Esophagus (tissue), 2 donors: ENCODE measurements around the gene SGIP1. TPM values are rescaled to one million over a fixed set of nuclear protein-coding genes. Genes with fewer than 3 reads are reported as not detected.

Source experiments
- H3K27ac ChIP-seq, 2 donors: one replicate each; pipeline ENCODE4 v1.5.1; 2013; ENCODE audit warnings: low read depth in 2 of 2, mild to moderate bottlenecking in 2 of 2, inconsistent platforms in 1 of 2, low read length in 1 of 2, moderate library complexity in 1 of 2
- H3K27me3 ChIP-seq, 2 donors: one replicate each; pipeline ENCODE4 v1.6.1; 2013; ENCODE audit warnings: low read length in 2 of 2, control low read depth in 1 of 2, mild to moderate bottlenecking in 1 of 2; ENCODE audit not compliant: insufficient read depth in 2 of 2, control insufficient read depth in 1 of 2
- H3K36me3 ChIP-seq, 2 donors: one replicate each; pipeline ENCODE4 v1.6.1; 2013; ENCODE audit warnings: low read length in 1 of 2; ENCODE audit not compliant: control insufficient read depth in 2 of 2, insufficient read depth in 2 of 2
- H3K4me1 ChIP-seq, 2 donors: one replicate each; pipeline ENCODE4 v1.6.1; 2013; ENCODE audit warnings: low read length in 1 of 2; ENCODE audit not compliant: control insufficient read depth in 2 of 2, insufficient read depth in 2 of 2
- H3K4me3 ChIP-seq, 2 donors: one replicate each; pipeline ENCODE4 v1.5.1; 2013; ENCODE audit warnings: low read length in 2 of 2, mild to moderate bottlenecking in 2 of 2, low read depth in 1 of 2, moderate library complexity in 1 of 2
- H3K9me3 ChIP-seq, 2 donors: one replicate each; pipeline ENCODE4 v1.6.1; 2013; ENCODE audit warnings: mild to moderate bottlenecking in 2 of 2, low read depth in 1 of 2, low read length in 1 of 2, moderate library complexity in 1 of 2; ENCODE audit not compliant: control insufficient read depth in 2 of 2, insufficient read depth in 1 of 2
- WGBS, 2 donors: extraction: QIAGEN DNeasy Blood & Tissue Kit; methylation state at CpG; one replicate each; pipeline ENCODE4 v1.1.7; 2013; 5-methylcytosine and 5-hydroxymethylcytosine counted together
- polyA plus RNA-seq, 2 donors: library from polyadenylated mRNA; stranded (reverse); fragments of 200-250 nt; gene quantifications; one replicate each; pipeline ENCODE4 v1.2.3, GENCODE V29; 2013
- donor health status: healthy with polysubstance abuse.
- donor health status: Bipolar disorder and iron deficiency.

Gene SGIP1
- polyA plus RNA-seq, 2 donors, result 0.90 to 1.1 TPM

DNA sequence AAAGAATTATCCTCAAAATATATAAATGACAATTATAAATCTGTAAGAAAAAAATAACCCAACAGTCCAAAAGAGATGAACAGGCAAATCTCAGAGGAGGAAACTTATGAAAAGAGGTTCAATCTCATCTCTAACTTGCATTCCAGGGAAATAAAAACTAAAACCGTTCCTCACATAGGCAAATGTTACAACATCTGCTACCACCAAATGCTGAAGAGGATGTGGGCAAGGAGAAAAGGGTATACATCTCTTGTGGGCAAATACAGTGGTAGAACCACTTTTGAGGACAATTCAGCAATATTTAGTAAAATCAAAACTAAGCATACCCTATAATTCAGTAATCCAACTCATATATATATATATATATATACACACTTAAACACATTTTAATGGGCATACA lies 33.7 kb upstream of the SGIP1 start:
- 70 to 84% methylated on average over 1 of the region's 1 CpG for WGBS, 2 donors
- Histone ChIP-seq H3K9me3 (no peaks in the 10 kb centered on the region), H3K36me3 (no peaks in the 10 kb centered on the region), H3K27me3 (no peaks in the 10 kb centered on the region), H3K4me1 (no peaks in the 10 kb centered on the region), H3K4me3 (no peak overlapping the region), H3K27ac (no peak overlapping the region)

DNA sequence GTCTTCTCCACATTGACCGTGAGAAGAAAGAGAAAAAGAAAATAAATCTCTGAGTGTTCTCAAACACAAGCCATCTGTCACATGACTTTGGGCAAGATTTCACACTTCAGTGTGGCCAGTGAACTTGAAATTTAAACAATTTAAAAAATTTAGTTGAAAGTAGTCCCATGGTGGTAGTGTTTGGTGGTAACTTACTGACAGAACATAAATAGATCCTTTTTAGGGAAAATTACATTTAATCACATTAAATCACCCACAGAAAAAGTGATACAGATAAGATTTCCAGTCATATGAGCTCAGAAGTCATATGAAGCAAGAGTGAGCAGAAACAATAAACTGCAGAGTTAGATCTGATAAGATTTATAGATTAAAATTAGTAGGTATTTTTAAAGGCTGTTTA lies 31.9 kb upstream of the SGIP1 start:
- WGBS, 2 donors, result 30 to 62% methylated on average over 1 of the region's 1 CpG
- H3K36me3 ChIP-seq, result no peaks in the 10 kb centered on the region
- H3K4me3 ChIP-seq, result no peak overlapping the region
- no peak overlapping the region for H3K27ac ChIP-seq
- no peaks in the 10 kb centered on the region for H3K27me3 ChIP-seq
- H3K4me1 ChIP-seq, result no peaks in the 10 kb centered on the region
- no peaks in the 10 kb centered on the region for H3K9me3 ChIP-seq

DNA sequence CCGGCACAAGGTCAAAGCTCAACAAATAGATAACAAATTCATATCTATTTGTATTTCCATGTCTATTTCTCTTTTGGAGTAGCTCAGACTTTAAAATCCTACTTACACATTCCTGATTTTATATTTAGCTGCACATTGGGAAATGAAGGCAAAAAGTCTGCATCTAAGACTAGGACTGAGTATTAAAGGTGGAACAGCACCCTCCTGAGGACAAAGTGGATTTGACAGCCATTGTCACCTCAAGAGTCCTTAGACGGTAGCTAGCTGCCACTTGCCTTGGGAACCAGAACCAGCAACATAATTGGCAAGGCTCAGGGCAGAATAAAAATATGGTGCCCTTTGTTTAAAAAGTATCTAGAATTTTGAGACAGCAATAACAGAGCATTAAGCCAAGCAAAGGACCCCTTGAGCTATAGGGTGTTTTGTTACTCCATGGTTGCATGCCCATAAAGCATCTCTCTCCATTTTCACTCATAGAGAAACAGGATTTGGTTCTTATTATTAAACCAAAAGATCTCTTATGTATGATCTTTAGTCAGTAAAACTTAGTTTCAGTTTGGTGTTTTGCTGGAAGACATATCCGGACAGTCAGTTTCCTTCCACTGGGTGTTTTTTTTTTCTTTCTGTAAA lies 30.0 kb upstream of the SGIP1 start:
- 50 to 59% methylated on average over 3 of the region's 3 CpGs for WGBS, 2 donors
- Histone ChIP-seq H3K4me3 (no peak overlapping the region), H3K4me1 (no peaks in the 10 kb centered on the region), H3K9me3 (no peaks in the 10 kb centered on the region), H3K36me3 (no peaks in the 10 kb centered on the region), H3K27ac (no peak overlapping the region), H3K27me3 (no peaks in the 10 kb centered on the region)

DNA sequence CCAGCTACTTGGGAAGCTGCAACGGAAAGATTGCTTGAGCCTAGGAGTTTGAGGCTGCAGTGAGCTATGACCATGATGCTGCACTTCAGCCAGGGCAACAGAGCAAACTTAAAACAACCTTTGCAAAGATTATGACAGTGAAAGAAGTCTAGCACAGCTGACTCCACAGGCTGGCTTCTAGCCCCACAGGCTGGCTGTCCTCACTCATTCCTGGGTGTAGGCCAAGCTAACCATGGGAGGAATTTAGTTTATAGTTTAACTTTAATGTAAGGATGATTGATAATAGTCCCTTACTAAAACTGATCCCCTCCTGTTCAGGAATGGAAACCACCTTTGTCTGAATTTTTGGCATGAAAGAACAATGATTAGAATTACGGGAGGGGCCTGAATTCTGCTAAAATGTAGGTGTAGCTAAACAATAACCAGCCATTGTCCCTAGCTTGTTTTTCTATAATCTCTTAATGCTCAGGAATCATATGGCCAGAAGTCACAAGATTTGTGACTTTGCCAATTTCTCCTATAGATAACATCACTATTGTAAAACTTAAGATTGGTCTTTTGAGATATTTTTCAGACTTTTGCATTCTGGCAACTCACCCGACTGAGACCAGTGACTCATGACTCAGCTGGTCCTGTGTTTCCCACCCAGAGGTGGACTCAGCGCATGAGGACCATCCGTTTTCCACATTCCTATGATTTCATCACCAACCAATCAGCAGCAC lies 28.1 kb upstream of the SGIP1 start:
- H3K27ac ChIP-seq, result no peak overlapping the region
- H3K36me3 ChIP-seq, result no peaks in the 10 kb centered on the region
- H3K4me3 ChIP-seq, result no peak overlapping the region
- WGBS, 2 donors, result 47 to 51% methylated on average over 5 of the region's 5 CpGs
- H3K27me3 ChIP-seq, result no peaks in the 10 kb centered on the region
- H3K9me3 ChIP-seq, result no peaks in the 10 kb centered on the region
- H3K4me1 ChIP-seq, result no peaks in the 10 kb centered on the region

DNA sequence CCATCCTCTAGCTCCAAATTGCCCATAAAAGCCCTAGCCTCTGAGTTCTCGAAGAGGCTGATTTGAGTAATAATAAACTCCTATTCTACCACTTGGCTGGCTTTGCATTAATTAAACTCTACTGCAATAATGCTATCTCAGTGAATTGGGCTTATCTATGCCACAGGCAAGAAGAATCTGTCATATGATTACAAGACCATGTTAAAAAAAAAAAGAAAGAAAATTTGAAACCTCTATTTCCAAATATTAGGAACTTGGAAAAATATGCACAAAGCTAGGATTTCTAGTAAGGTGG lies 27.6 kb upstream of the SGIP1 start:
- no peak overlapping the region for H3K27ac ChIP-seq
- no peaks in the 10 kb centered on the region for H3K27me3 ChIP-seq
- H3K9me3 ChIP-seq, result no peaks in the 10 kb centered on the region
- H3K4me1 ChIP-seq, result no peaks in the 10 kb centered on the region
- WGBS, 2 donors, result 86 to 89% methylated on average over 1 of the region's 1 CpG
- no peak overlapping the region for H3K4me3 ChIP-seq
- no peaks in the 10 kb centered on the region for H3K36me3 ChIP-seq

DNA sequence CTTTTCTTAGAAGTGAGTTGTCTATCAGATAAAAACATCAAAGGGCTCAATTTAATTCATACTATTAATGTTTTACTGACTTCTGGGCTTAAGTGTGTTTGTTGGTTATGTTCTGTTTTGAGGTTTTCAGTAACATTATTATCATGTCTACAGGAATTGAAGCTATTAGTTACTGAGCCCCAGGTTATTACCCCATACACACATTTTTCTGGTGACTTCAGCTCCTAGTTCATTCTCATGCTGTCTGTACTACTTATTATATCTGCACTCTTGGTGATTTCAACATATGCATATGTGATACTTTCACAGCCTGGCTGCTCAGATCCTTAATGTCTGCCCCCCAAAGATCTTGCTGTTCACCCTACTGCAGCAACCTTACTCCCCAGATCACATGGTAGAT lies 27.0 kb upstream of the SGIP1 start:
- Histone ChIP-seq H3K4me3 (no peak overlapping the region), H3K27ac (no peak overlapping the region), H3K36me3 (no peaks in the 10 kb centered on the region), H3K27me3 (no peaks in the 10 kb centered on the region), H3K9me3 (no peaks in the 10 kb centered on the region), H3K4me1 (no peaks in the 10 kb centered on the region)

DNA sequence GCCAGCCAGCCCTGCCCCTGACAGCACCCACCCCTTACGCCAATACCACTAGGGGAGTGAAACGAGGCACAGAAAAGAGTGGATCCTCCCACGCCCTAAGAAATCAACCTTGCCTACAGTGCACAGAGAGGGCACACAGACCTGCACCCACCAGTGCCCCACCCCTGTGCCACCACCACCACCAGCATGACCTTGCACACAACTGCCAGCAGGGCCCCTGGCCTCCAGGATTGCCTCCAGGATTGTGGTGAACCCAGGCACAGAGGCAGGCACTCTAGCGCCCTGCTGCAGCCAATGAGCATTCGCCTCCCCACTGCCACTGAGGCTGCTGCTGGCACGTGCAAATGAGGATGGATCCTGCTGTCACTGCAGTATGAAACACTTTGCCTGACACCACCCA lies 23.5 kb upstream of the SGIP1 start:
- 78 to 88% methylated on average over 6 of the region's 6 CpGs for WGBS, 2 donors
- no peaks in the 10 kb centered on the region for H3K36me3 ChIP-seq

DNA sequence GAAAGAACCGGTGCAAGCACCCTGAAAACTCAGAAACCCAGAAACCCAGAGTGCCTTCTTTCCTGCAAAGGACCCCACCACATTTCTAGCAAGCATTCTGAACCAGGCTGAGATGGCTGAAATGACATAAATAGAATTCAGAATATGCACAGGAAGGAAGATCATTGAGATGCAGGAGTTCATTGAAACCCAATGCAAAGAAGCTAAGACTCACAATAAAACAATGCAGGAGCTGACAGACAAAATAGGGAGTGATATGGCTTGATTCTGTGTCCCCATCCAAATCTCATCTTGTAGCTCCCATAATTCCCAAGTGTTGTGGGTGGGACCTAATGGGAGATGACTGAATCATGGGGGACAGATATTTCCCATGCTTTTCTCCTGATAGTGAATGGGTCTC lies 22.8 kb upstream of the SGIP1 start:
- H3K9me3 ChIP-seq, result no peaks in the 10 kb centered on the region
- H3K36me3 ChIP-seq, result no peaks in the 10 kb centered on the region
- H3K4me1 ChIP-seq, result no peaks in the 10 kb centered on the region
- WGBS, 2 donors, result 78 to 80% methylated on average over 1 of the region's 1 CpG
- no peaks in the 10 kb centered on the region for H3K27me3 ChIP-seq
- H3K4me3 ChIP-seq, result no peak overlapping the region
- H3K27ac ChIP-seq, result no peak overlapping the region

More for the DNA sequence above, 23.5 kb upstream of the SGIP1 start:
- Histone ChIP-seq H3K9me3 (no peaks in the 10 kb centered on the region), H3K27me3 (no peaks in the 10 kb centered on the region), H3K27ac (no peak overlapping the region), H3K4me1 (no peaks in the 10 kb centered on the region), H3K4me3 (no peak overlapping the region)

DNA sequence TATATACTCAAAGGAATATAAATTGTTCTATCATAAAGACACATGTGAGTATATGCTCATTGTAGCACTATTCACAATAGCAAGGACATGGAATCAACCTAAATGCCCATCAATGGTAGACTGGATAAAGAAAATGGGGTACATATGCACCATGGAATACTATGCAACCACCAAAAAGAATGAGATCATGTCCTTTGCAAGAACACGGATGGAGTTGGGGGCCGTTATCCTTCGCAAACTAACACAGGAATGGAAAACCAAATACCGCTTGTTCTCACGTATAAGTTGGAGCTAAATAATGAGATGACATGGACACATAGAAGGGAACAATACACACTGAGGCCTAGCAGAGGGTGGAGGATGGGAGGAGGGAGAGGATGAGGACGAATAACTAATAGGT lies 16.0 kb upstream of the SGIP1 start:
- Histone ChIP-seq H3K27ac (no peak overlapping the region), H3K36me3 (no peaks in the 10 kb centered on the region), H3K9me3 (no peaks in the 10 kb centered on the region), H3K4me1 (no peaks in the 10 kb centered on the region), H3K4me3 (no peak overlapping the region), H3K27me3 (no peaks in the 10 kb centered on the region)
- 84 to 86% methylated on average over 6 of the region's 6 CpGs for WGBS, 2 donors

DNA sequence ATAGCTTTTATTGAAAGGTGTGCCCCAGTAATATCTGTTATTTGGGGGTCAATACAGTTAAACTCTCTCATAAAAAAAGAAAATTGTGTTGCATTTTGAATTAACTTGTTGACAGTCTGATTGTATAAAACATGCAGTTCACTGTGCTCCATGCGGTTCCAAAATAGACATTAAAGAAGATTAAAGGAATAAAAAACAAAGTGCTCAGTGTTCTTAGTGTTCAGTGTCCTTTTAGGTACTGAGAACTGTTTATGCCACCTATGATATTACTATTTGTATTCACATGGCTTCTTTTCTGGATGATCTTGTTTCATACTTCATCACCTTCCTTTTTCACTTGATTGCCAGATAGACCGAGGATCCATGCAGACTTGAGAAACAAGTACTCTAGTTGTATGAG lies 15.3 kb upstream of the SGIP1 start:
- no peaks in the 10 kb centered on the region for H3K9me3 ChIP-seq
- no peak overlapping the region for H3K27ac ChIP-seq
- 83 to 91% methylated on average over 2 of the region's 2 CpGs for WGBS, 2 donors
- no peak overlapping the region for H3K4me3 ChIP-seq
- H3K36me3 ChIP-seq, result no peaks in the 10 kb centered on the region
- no peaks in the 10 kb centered on the region for H3K27me3 ChIP-seq
- H3K4me1 ChIP-seq, result no peaks in the 10 kb centered on the region
